Neural progenitor cell (in vitro differentiated cells): ENCODE measurements around the gene ANKRD13D. TPM values are rescaled to one million over a fixed set of nuclear protein-coding genes. Genes with fewer than 3 reads are reported as not detected.
A peak's percentile ranks its signal among the peaks of the same experiment; 100 is the strongest.

ENCODE experiments used
- DNase-seq: peaks from one replicate; pipeline ENCODE4 v3.0.0-alpha.2; 2016; ENCODE audit warnings: low spot score
- H2AFZ ChIP-seq: fragments of 200-600 bp; sonication (generic); replicated peaks from 2 replicates; pipeline ENCODE4 v1.6.1; 2016; ENCODE audit warnings: antibody characterized with exemption
- H3F3A ChIP-seq: fragments of 200-600 bp; sonication (generic); 2 replicates; pipeline ENCODE4 v1.6.1; 2016; ENCODE audit warnings: antibody characterized with exemption, low read depth
- H3K27ac ChIP-seq: fragments of 200-600 bp; sonication (generic); 2 replicates; pipeline ENCODE4 v1.5.1; 2016; ENCODE audit warnings: mild to moderate bottlenecking
- H3K27me3 ChIP-seq: fragments of 200-600 bp; sonication (generic); 2 replicates; pipeline ENCODE4 v1.6.1; 2016; ENCODE audit warnings: mild to moderate bottlenecking, moderate library complexity
- H3K36me3 ChIP-seq: fragments of 200-600 bp; sonication (generic); 2 replicates; pipeline ENCODE4 v1.5.1; 2016
- H3K4me1 ChIP-seq: fragments of 200-600 bp; sonication (generic); 2 replicates; pipeline ENCODE4 v1.6.1; 2016; ENCODE audit warnings: mixed run types
- H3K4me2 ChIP-seq: fragments of 200-600 bp; sonication (generic); 2 replicates; pipeline ENCODE4 v1.6.1; 2016
- H3K4me3 ChIP-seq: fragments of 200-600 bp; sonication (generic); 2 replicates; pipeline ENCODE4 v1.5.1; 2016
- H3K79me2 ChIP-seq: fragments of 200-600 bp; sonication (generic); 2 replicates; pipeline ENCODE4 v1.6.1; 2016; ENCODE audit warnings: low read depth
- H3K9ac ChIP-seq: fragments of 200-600 bp; sonication (generic); 2 replicates; pipeline ENCODE4 v1.6.1; 2016
- H3K9me3 ChIP-seq: fragments of 200-600 bp; sonication (generic); 2 replicates; pipeline ENCODE4 v1.5.1; 2016; ENCODE audit warnings: low read depth
- H4K20me1 ChIP-seq: fragments of 200-600 bp; sonication (generic); 2 replicates; pipeline ENCODE4 v1.6.1; 2016; ENCODE audit warnings: low read depth
- H3K27ac Mint-ChIP-seq: 3 replicates; pipeline ENCODE4 v1.8.0; 2021; ENCODE audit warnings: mixed read lengths
- H3K27me3 Mint-ChIP-seq: 2 replicates; pipeline ENCODE4 v1.8.0; 2022; ENCODE audit warnings: low read depth, mild to moderate bottlenecking, inconsistent platforms, moderate library complexity, mixed read lengths; ENCODE audit not compliant: insufficient read depth
- H3K36me3 Mint-ChIP-seq: 3 replicates; pipeline ENCODE4 v1.8.0; 2021; ENCODE audit warnings: mixed read lengths
- H3K4me1 Mint-ChIP-seq: 3 replicates; pipeline ENCODE4 v1.8.0; 2021; ENCODE audit warnings: mixed read lengths
- H3K4me3 Mint-ChIP-seq: 3 replicates; pipeline ENCODE4 v1.8.0; 2021; ENCODE audit warnings: mild to moderate bottlenecking, moderate library complexity, mixed read lengths
- H3K9me3 Mint-ChIP-seq: 3 replicates; pipeline ENCODE4 v1.8.0; 2020; ENCODE audit warnings: mixed read lengths
- CTCF ChIP-seq: fragments of 200-600 bp; sonication (generic); IDR thresholded peaks from 2 replicates; pipeline ENCODE4 v1.5.1; 2017; ENCODE audit warnings: antibody characterized with exemption, mild to moderate bottlenecking
- EZH2 ChIP-seq: fragments of 200-600 bp; sonication (generic); IDR thresholded peaks from 2 replicates; pipeline ENCODE4 v1.6.1; 2017; ENCODE audit warnings: antibody characterized with exemption, mild to moderate bottlenecking, moderate library complexity
- EZH2phosphoT487 ChIP-seq: fragments of 200-600 bp; sonication (generic); IDR thresholded peaks from 2 replicates; pipeline ENCODE4 v1.6.1; 2017; ENCODE audit warnings: antibody characterized with exemption
- total RNA-seq: library from RNA; depleted of rRNA; stranded (reverse); fragments of >200 nt; gene quantifications from 2 replicates; pipeline ENCODE4 v1.2.3, GENCODE V29; 2015; ENCODE audit warnings: low replicate concordance

Gene ANKRD13D
- total RNA-seq, 1 donor from 2014 or later, result 21.0 TPM

- peaks cover 20% of the 10 kb centered on the region for H3F3A ChIP-seq
- no peak overlapping the region for H3K27ac ChIP-seq
- no peak overlapping the region for H3K4me3 Mint-ChIP-seq
- H3K9ac ChIP-seq, result no peak overlapping the region
- no peaks in the 10 kb centered on the region for H3K9me3 Mint-ChIP-seq
- peaks cover 3% of the 10 kb centered on the region for H3K36me3 Mint-ChIP-seq
- H3K4me1 Mint-ChIP-seq, result peaks cover 28% of the 10 kb centered on the region
- no peak for DNase-seq
- H3K4me2 ChIP-seq, result no peak overlapping the region
- H3K27ac Mint-ChIP-seq, result no peak overlapping the region
- no peak overlapping the region for H2AFZ ChIP-seq
- H4K20me1 ChIP-seq, result peaks cover 77% of the 10 kb centered on the region
- no peaks in the 10 kb centered on the region for H3K27me3 Mint-ChIP-seq
- no peaks in the 10 kb centered on the region for H3K9me3 ChIP-seq
- H3K4me1 ChIP-seq, result peaks cover 28% of the 10 kb centered on the region
- H3K27me3 ChIP-seq, result no peaks in the 10 kb centered on the region
- H3K36me3 ChIP-seq, result no peaks in the 10 kb centered on the region
- TF ChIP-seq CTCF (no peak), EZH2 (no peak), EZH2phosphoT487 (no peak)
- H3K4me3 ChIP-seq, result no peak overlapping the region
- H3K79me2 ChIP-seq, result peaks cover 65% of the 10 kb centered on the region
Measured at GRCh38 chr11:67274768-67275605, 14.1 kb upstream of the ANKRD13D start.

GRCh38 chr11:67275606-67276409 is 13.3 kb upstream of the ANKRD13D start:
- Histone ChIP-seq H3K79me2 (peaks cover 62% of the 10 kb centered on the region), H3F3A (peaks cover 12% of the 10 kb centered on the region), H3K4me3 (no peak overlapping the region), H3K4me1 (peaks cover 20% of the 10 kb centered on the region), H3K9ac (no peak overlapping the region), H3K36me3 (no peaks in the 10 kb centered on the region), H2AFZ (no peak overlapping the region), H3K27ac (no peak overlapping the region), H3K27me3 (no peaks in the 10 kb centered on the region), H3K9me3 (no peaks in the 10 kb centered on the region), H4K20me1 (peaks cover 68% of the 10 kb centered on the region), H3K4me2 (no peak overlapping the region)
- Mint-ChIP-seq H3K36me3 (peaks cover 5% of the 10 kb centered on the region), H3K9me3 (no peaks in the 10 kb centered on the region), H3K4me1 (peaks cover 20% of the 10 kb centered on the region), H3K4me3 (no peak overlapping the region), H3K27ac (peak overlapping the region; percentile 65), H3K27me3 (no peaks in the 10 kb centered on the region)
- TF ChIP-seq CTCF, result no peak
- no peak for TF ChIP-seq EZH2phosphoT487
- no peak for TF ChIP-seq EZH2
- DNase-seq, result no peak

- TF ChIP-seq CTCF (peak; percentile 20), EZH2phosphoT487 (no peak)
- Histone ChIP-seq H4K20me1 (peaks cover 58% of the 10 kb centered on the region), H3F3A (peaks cover 9% of the 10 kb centered on the region), H3K27ac (no peak overlapping the region), H2AFZ (no peak overlapping the region), H3K4me1 (peaks cover 14% of the 10 kb centered on the region), H3K79me2 (peaks cover 52% of the 10 kb centered on the region), H3K9ac (no peak overlapping the region), H3K36me3 (no peaks in the 10 kb centered on the region), H3K9me3 (no peaks in the 10 kb centered on the region), H3K27me3 (no peaks in the 10 kb centered on the region), H3K4me3 (no peak overlapping the region), H3K4me2 (peak overlapping the region; percentile 68)
- no peaks in the 10 kb centered on the region for H3K9me3 Mint-ChIP-seq
- DNase-seq, result peak; percentile 39
- H3K4me1 Mint-ChIP-seq, result peaks cover 11% of the 10 kb centered on the region
- H3K36me3 Mint-ChIP-seq, result peaks cover 5% of the 10 kb centered on the region
- H3K4me3 Mint-ChIP-seq, result peak overlapping the region; percentile 33
- H3K27me3 Mint-ChIP-seq, result no peaks in the 10 kb centered on the region
- H3K27ac Mint-ChIP-seq, result peak overlapping the region; percentile 80
Measured at GRCh38 chr11:67276781-67277230, 12.3 kb upstream of the ANKRD13D start.
